H9 (cell line): ENCODE data around the gene KLHL22. TPM values are rescaled to one million over a fixed set of nuclear protein-coding genes. Genes with fewer than 3 reads are reported as not detected.

ENCODE experiments used
- DNase-seq: peaks from one replicate; pipeline ENCODE4 v3.0.0-alpha.2; 2017
- H2AFZ ChIP-seq: one replicate; pipeline ENCODE4 v1.6.1; 2013; ENCODE audit warnings: mild to moderate bottlenecking, low read length, control low read depth, moderate library complexity
- H2AK5ac ChIP-seq: 2 replicates; pipeline ENCODE4 v1.6.1; 2013; ENCODE audit warnings: low read length, control low read depth, mixed read lengths; ENCODE audit not compliant: insufficient read length
- H2BK120ac ChIP-seq: one replicate; pipeline ENCODE4 v1.6.1; 2013; ENCODE audit warnings: low read depth, mild to moderate bottlenecking, low read length, control low read depth, inconsistent platforms; ENCODE audit not compliant: poor library complexity, severe bottlenecking
- H2BK12ac ChIP-seq: 2 replicates; pipeline ENCODE4 v1.6.1; 2013; ENCODE audit warnings: low read length, control low read depth, mixed read lengths, low read depth; ENCODE audit not compliant: insufficient read length
- H2BK15ac ChIP-seq: 2 replicates; pipeline ENCODE4 v1.6.1; 2013; ENCODE audit warnings: low read depth, low read length, control low read depth
- H2BK20ac ChIP-seq: one replicate; pipeline ENCODE4 v1.6.1; 2013; ENCODE audit warnings: low read depth, mild to moderate bottlenecking, low read length, control low read depth, inconsistent platforms; ENCODE audit not compliant: poor library complexity, severe bottlenecking
- H2BK5ac ChIP-seq: 2 replicates; pipeline ENCODE4 v1.6.1; 2013; ENCODE audit warnings: low read length, control low read depth, mixed read lengths; ENCODE audit not compliant: insufficient read length
- H3K14ac ChIP-seq: 2 replicates; pipeline ENCODE4 v1.6.1; 2013; ENCODE audit warnings: low read length, control low read depth; ENCODE audit not compliant: insufficient read depth
- H3K18ac ChIP-seq: 2 replicates; pipeline ENCODE4 v1.6.1; 2013; ENCODE audit warnings: low read depth, mild to moderate bottlenecking, mixed read lengths, low read length, control low read depth; ENCODE audit not compliant: insufficient read length
- H3K23ac ChIP-seq: 2 replicates; pipeline ENCODE4 v1.6.1; 2013; ENCODE audit warnings: low read length, control low read depth, mixed read lengths, low read depth; ENCODE audit not compliant: insufficient read length
- H3K23me2 ChIP-seq: 2 replicates; pipeline ENCODE4 v1.6.1; 2013; ENCODE audit warnings: low read depth, mild to moderate bottlenecking, mixed read lengths, low read length, control low read depth; ENCODE audit not compliant: insufficient read length, poor library complexity, severe bottlenecking
- H3K27ac ChIP-seq: 2 replicates; pipeline ENCODE4 v1.5.1; 2013; ENCODE audit warnings: low read length, control low read depth, mixed read lengths, low read depth; ENCODE audit not compliant: insufficient read length
- H3K27me3 ChIP-seq: 2 replicates; pipeline ENCODE4 v1.6.1; 2013; ENCODE audit warnings: low read length, control low read depth, inconsistent platforms; ENCODE audit not compliant: insufficient read depth
- H3K4ac ChIP-seq: 2 replicates; pipeline ENCODE4 v1.6.1; 2013; ENCODE audit warnings: low read depth, mild to moderate bottlenecking, control low read depth, inconsistent platforms, low read length, moderate library complexity
- H3K4me1 ChIP-seq: 2 replicates; pipeline ENCODE4 v1.6.1; 2013; ENCODE audit warnings: low read length, control low read depth, inconsistent platforms; ENCODE audit not compliant: insufficient read depth
- H3K4me2 ChIP-seq: 2 replicates; pipeline ENCODE4 v1.6.1; 2013; ENCODE audit warnings: low read length, control low read depth, mixed read lengths; ENCODE audit not compliant: insufficient read length, insufficient read depth
- H3K56ac ChIP-seq: 2 replicates; pipeline ENCODE4 v1.6.1; 2013; ENCODE audit warnings: low read depth, mild to moderate bottlenecking, mixed read lengths, low read length, control low read depth; ENCODE audit not compliant: insufficient read length
- H3K79me1 ChIP-seq: 2 replicates; pipeline ENCODE4 v1.6.1; 2013; ENCODE audit warnings: low read depth, mild to moderate bottlenecking, moderate library complexity, low read length, control low read depth, inconsistent platforms; ENCODE audit not compliant: insufficient read depth, poor library complexity, severe bottlenecking
- H3K79me2 ChIP-seq: 2 replicates; pipeline ENCODE4 v1.6.1; 2013; ENCODE audit warnings: low read length, control low read depth, inconsistent platforms; ENCODE audit not compliant: insufficient read depth
- H3K9ac ChIP-seq: 2 replicates; pipeline ENCODE4 v1.6.1; 2013; ENCODE audit warnings: low read length, control low read depth, mixed read lengths; ENCODE audit not compliant: insufficient read length; ENCODE audit errors: extremely low read depth
- H3K9me3 ChIP-seq: one replicate; pipeline ENCODE4 v1.6.1; 2013; ENCODE audit warnings: low read depth, low read length, inconsistent platforms; ENCODE audit not compliant: control insufficient read depth
- H3T11ph ChIP-seq: one replicate; pipeline ENCODE4 v1.6.1; 2013; ENCODE audit warnings: mild to moderate bottlenecking, low read length, control low read depth, inconsistent platforms
- H4K20me1 ChIP-seq: one replicate; pipeline ENCODE4 v1.6.1; 2013; ENCODE audit not compliant: control insufficient read depth, insufficient read length, insufficient read depth
- H4K5ac ChIP-seq: 2 replicates; pipeline ENCODE4 v1.6.1; 2013; ENCODE audit warnings: low read depth, mild to moderate bottlenecking, mixed read lengths, low read length, control low read depth; ENCODE audit not compliant: insufficient read length
- H4K8ac ChIP-seq: replicated peaks from 2 replicates; pipeline ENCODE4 v1.6.1; 2013; ENCODE audit warnings: low read length, control low read depth, mixed read lengths, low read depth; ENCODE audit not compliant: insufficient read length
- H4K91ac ChIP-seq: 2 replicates; pipeline ENCODE4 v1.6.1; 2013; ENCODE audit warnings: low read depth, mild to moderate bottlenecking, moderate library complexity, mixed read lengths, low read length, control low read depth; ENCODE audit not compliant: insufficient read length
- H3K27ac Mint-ChIP-seq, 3 experiments: 2 replicates in 2 of 3; 3 replicates in 1 of 3; pipeline ENCODE4 v1.8.0; 2020 to 2021; ENCODE audit warnings: mixed read lengths in 3 of 3, mild to moderate bottlenecking in 1 of 3, moderate library complexity in 1 of 3
- H3K27me3 Mint-ChIP-seq: 2 replicates; pipeline ENCODE4 v1.8.0; 2021; ENCODE audit warnings: low read depth, mild to moderate bottlenecking, moderate library complexity, mixed read lengths
- H3K36me3 Mint-ChIP-seq, 3 experiments: 2 replicates in 2 of 3; 3 replicates in 1 of 3; pipeline ENCODE4 v1.8.0; 2020 to 2021; ENCODE audit warnings: low read depth in 3 of 3, mixed read lengths in 3 of 3; ENCODE audit not compliant: insufficient read depth in 1 of 3
- H3K4me1 Mint-ChIP-seq, 2 experiments: 2 replicates each; pipeline ENCODE4 v1.8.0; 2020; ENCODE audit warnings: mixed read lengths in 2 of 2
- H3K4me3 Mint-ChIP-seq, 2 experiments: 2 replicates in 1 of 2; 3 replicates in 1 of 2; pipeline ENCODE4 v1.8.0; 2020 to 2021; ENCODE audit warnings: mild to moderate bottlenecking in 2 of 2, mixed read lengths in 2 of 2, moderate library complexity in 1 of 2
- H3K9me3 Mint-ChIP-seq, 2 experiments: 2 replicates in 1 of 2; 3 replicates in 1 of 2; pipeline ENCODE4 v1.8.0; 2020; ENCODE audit warnings: mild to moderate bottlenecking in 2 of 2, mixed read lengths in 2 of 2, moderate library complexity in 1 of 2
- CTCF ChIP-seq: fragments of 200-600 bp; sonication (generic); conservative IDR thresholded peaks from 3 replicates; pipeline ENCODE4 v1.8.0; 2021; ENCODE audit warnings: antibody characterized with exemption, mild to moderate bottlenecking
- WGBS: extraction: QIAGEN DNeasy Blood & Tissue Kit; methylation state at CpG from one replicate; pipeline ENCODE4 v1.1.7; 2013; ENCODE audit warnings: missing lambda C conversion rate, low lambda C conversion rate, mixed read lengths; ENCODE audit not compliant: insufficient read length; ENCODE audit errors: extremely low coverage; 5-methylcytosine and 5-hydroxymethylcytosine counted together
- total RNA-seq: library from RNA; stranded (reverse); gene quantifications from 2 replicates; pipeline ENCODE4 v1.2.1, GENCODE V29; 2021

The KLHL22 gene
- total RNA-seq, 1 experiment from 2014 or later = 11.9 TPM

GRCh38 chr22:20430720-20431510, 64.7 kb downstream of the KLHL22 start:
- Mint-ChIP-seq H3K36me3 (peaks cover 0 to 21% (median 12%) of the 10 kb centered on the region in 3 experiments; a peak in 4 of 7 replicates), H3K27me3 (peaks cover 70% of the 10 kb centered on the region), H3K4me3 (peak overlapping the region; percentile 51 to 80), H3K27ac (no peak overlapping the region), H3K9me3 (no peaks in the 10 kb centered on the region), H3K4me1 (peaks cover 10 to 11% of the 10 kb centered on the region in 2 experiments)
- Histone ChIP-seq H3K4me2 (peak overlapping the region; percentile 40), H3K14ac (no peak overlapping the region; the same call in 1 of the 2 replicates), H2AFZ (no peak overlapping the region), H2BK5ac (no peak overlapping the region), H3T11ph (no peak overlapping the region), H2BK12ac (no peak overlapping the region), H3K9ac (no peak overlapping the region), H3K27me3 (peaks cover 5% of the 10 kb centered on the region; the same call in 1 of the 2 replicates), H3K18ac (no peak overlapping the region), H4K20me1 (peaks cover 3% of the 10 kb centered on the region), H2BK15ac (no peak overlapping the region), H4K8ac (no peak overlapping the region), H3K9me3 (no peaks in the 10 kb centered on the region), H2BK120ac (no peak overlapping the region), H3K23me2 (peaks cover 8% of the 10 kb centered on the region), H3K27ac (no peak overlapping the region), H3K56ac (no peak overlapping the region), H4K91ac (no peak overlapping the region), H3K4me1 (0 out of 2 replicates have a peak, but pooled peaks cover 2% of the 10 kb centered on the region), H4K5ac (no peak overlapping the region), H3K79me2 (no peaks in the 10 kb centered on the region), H2BK20ac (no peak overlapping the region), H2AK5ac (no peak overlapping the region), H3K79me1 (no peaks in the 10 kb centered on the region), H3K4ac (no peak overlapping the region), H3K23ac (no peak overlapping the region)
- WGBS = no CpG with 5 or more reads among the region's 94 CpGs
- DNase-seq = peak; percentile 69
- TF ChIP-seq CTCF = peak; percentile 57
